Measurements from ENCODE around the gene NRP2. TPM values are rescaled to one million over a fixed set of nuclear protein-coding genes. Genes with fewer than 3 reads are reported as not detected.

The NRP2 gene
- total RNA-seq, 1 experiment from 2014 or later = 5.4 TPM

DNA sequence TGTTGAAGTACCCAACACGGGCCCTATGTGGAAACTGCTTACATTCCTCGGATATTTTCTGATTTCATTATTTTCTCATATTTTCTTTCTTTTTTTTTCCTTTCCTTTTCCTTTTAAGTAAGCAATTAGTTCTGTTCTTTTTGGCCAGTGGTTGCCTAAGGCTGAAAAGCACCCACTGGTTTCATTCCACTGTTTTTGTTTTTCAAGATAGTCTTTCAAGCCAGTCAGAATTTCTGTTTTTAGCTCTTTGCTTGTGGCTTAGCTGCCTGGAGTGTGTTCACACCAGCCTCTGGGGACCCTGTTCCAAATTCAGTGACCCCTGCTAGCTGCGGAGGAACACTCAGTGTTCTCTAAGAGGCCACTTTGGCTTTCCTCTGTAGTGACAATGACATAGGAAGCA is 73.6 kb downstream of the NRP2 start:
- no peak for DNase-seq (ENCODE audit: low spot score)

DNA sequence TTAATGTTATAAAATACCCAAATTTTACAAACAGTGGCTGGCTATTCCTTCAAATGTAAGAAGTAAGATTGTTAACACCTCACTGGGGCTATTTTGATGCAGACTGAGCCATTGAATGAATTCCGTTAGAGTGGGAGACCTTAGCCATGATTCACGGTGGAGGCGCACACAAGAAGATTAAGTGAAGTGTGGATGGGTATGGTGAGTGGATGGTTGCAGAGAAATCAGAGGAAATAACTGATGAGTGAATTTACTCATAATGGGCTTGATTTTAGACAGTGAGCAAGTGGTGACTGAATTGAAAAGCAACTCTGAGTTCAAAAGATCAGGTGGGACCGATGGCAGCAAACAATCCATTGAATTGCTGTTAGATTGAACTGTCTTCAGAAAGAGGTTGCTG is 75.0 kb downstream of the NRP2 start:
- DNase-seq (ENCODE audit: low spot score) = no peak

DNA sequence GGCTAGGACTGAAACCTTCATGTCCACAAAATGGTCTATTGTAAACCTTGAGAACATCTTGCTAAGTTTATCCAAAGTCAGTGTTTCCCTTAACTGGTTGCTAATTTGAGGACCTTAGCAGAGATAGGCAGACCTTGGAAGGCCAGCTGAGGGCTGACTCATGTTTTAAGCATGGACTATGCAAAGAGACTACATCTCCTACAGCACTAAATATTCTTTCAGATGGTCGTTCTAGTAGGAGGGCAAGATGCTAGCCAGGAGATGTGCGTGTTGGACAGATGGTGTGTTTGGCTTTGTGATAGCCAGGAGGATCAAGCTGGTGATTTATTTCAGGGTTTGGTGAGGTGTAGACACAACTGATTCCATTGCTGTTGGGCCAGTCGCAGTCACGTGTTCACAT is 75.8 kb downstream of the NRP2 start:
- DNase-seq (ENCODE audit: low spot score) = peak; percentile 81

DNA sequence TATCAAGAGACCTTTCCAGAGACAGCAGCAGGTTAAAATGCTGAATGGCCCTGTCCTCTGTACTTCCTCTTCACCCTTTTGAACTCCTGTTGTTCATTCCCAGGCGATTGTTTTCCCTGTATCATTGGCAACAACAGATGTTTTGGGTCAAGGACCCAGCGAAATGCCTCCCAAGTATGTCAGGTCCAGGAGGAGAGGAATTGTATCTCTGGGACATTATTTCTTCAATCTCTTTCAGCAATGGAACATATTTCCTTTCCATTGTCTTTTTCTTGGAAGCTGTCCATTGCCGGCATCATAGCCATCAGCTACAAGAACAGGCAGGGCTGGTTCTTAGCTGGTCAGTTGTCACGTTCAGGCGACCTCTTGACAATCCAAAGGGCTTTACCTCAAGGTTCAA is 76.2 kb downstream of the NRP2 start:
- no peak for DNase-seq (ENCODE audit: low spot score)

DNA sequence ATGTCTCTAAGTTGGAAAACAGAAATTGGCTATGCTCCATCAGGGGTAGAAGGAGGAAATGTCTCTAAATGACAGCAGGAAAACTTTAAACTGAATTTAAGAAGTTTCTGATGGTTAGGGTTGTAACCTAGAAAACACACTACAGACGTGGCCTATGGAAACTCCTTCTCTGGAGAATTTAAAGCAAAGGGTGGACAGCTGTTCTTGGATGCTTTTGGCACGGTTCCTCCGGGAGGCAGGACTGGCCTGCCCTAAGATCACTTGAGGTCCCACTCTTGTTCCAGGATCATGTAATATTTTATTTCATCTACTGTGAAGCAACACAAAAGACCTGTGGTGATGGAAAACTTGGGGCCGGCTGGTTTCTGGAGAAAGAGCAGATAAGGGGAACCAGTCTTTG is 77.0 kb downstream of the NRP2 start:
- DNase-seq (ENCODE audit: low spot score) = no peak

DNA sequence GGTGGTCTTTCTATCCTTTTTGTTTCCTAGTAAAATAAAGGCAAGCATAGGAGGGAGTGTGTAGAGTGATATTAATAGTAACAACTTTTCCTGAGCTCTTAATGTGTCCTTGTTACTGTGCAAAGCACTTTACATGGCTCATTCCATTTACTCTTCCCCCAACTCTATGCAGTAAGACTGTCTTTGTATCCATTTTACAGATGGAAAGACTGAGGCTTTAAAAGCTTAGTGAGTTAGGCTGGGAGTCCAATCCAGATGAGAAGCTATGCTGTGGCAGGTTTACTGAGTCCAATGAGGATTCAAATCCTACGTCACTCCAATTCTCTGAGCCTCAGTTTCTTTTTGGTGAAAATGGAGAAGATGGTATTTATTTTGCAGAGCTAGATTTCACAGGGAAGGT is 77.4 kb downstream of the NRP2 start:
- no peak for DNase-seq (ENCODE audit: low spot score)

DNA sequence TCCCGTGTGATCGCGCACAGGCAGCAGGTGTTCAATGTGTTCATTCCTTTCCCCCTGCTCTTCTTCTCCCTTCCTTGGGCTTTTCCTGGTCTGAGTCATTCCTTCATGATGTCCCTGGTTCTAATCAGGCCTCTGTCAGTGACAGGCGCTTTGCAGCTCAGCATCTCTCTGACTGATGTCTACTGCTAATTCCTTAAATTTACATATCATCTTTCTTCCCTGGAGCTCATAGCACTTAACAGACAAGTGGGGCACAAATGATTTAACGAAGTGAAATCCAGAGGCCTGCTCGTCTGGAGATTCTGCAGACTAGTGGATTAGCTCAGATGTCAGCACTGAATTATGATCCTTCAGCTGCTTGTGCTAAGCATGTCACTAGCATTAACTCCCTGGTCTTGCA is 77.9 kb downstream of the NRP2 start:
- DNase-seq (ENCODE audit: low spot score) = no peak

DNA sequence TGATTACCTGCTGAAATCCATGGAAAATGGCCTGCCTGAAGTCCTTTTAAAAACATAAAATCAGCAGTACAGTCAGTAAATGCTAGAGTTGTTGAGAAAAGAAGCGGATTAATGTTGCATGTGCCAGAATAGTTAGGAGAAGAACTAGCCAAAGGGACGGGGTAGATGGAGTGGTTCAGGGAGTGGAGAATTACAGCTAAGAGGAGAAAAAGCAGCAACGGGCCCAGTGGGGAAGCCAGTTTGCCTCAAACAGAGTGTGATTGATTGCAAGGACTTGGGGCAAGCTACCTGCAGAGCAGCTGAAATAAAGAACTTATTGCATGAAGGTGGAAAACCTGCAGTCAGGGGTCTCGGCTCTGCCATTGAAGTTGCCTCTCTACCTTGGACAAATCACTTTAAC is 79.1 kb downstream of the NRP2 start:
- no peak for DNase-seq (ENCODE audit: low spot score)

DNA sequence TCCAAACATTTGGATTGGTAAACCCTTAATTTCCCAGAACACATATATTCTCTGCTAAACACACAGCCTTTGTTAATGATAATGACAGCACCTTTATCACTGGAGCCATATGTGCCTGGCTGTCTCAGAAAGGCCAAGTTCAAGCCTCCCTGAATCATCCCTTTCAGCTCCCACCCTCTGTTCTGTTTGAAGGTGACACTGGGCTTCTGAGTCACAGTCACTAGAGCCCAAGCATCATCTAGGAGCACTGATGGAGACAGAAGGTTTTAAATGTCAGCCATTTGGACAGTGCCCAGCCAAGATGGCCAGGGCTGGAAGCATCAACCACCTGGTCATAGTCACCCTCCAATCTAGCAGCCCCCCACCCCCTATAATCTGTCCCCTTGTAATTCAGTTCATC is 80.6 kb downstream of the NRP2 start:
- no peak for DNase-seq (ENCODE audit: low spot score)

DNA sequence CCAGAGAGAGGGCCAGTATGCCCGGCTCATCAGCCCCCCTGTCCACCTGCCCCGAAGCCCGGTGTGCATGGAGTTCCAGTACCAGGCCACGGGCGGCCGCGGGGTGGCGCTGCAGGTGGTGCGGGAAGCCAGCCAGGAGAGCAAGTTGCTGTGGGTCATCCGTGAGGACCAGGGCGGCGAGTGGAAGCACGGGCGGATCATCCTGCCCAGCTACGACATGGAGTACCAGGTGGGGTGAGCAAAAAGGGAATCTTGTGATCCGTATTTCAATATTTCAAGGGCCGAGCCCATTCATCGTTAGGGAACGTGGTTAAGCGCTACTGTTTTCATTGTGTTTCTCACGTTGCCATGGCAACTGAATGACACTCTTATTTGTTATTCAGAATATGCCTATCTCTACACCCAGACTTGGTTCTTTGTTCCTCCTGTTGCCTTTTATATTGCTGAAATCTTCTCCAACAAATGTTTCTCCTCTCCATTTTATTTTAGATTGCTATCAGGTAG is 81.5 kb downstream of the NRP2 start:
- DNase-seq (ENCODE audit: low spot score) = no peak

DNA sequence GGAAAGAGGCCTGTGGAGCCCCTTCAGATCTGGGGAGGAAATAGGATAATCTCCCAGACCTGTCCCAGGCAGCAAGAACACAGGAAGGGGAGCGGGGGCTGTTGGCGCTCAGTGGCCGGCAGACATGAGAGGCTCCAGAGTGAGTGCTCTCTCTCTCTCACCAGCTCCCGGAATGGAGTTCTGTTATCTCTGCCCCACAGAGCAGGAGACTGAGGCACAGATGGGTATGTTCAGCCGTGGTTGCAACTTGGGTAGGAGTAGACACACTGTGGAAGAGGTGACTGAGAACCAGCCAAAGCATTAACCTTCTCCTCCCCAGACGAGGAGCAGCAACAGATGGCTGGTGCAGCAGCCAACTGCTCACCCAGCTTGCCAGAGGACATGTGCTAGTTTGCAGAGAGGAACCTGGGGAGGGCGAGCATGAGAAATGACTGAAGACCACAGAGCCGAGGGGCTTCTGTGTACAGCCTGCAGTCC is 82.0 kb downstream of the NRP2 start:
- DNase-seq (ENCODE audit: low spot score) = no peak

DNA sequence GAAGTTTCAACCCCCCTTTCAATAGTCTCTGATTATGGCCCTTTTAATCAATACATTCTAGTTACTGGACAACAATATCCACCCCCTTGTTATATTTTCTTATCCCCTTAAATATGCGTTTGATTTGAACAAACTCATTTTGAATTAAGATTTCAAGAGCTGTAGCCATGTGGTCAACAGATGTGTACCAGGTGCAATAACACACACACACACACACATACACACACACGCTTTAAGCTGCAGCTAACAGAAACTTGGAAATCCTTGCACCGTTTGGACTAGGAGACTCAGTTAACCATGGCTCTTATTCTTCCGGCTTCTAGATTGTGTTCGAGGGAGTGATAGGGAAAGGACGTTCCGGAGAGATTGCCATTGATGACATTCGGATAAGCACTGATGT is 82.8 kb downstream of the NRP2 start:
- DNase-seq (ENCODE audit: low spot score) = no peak

DNA sequence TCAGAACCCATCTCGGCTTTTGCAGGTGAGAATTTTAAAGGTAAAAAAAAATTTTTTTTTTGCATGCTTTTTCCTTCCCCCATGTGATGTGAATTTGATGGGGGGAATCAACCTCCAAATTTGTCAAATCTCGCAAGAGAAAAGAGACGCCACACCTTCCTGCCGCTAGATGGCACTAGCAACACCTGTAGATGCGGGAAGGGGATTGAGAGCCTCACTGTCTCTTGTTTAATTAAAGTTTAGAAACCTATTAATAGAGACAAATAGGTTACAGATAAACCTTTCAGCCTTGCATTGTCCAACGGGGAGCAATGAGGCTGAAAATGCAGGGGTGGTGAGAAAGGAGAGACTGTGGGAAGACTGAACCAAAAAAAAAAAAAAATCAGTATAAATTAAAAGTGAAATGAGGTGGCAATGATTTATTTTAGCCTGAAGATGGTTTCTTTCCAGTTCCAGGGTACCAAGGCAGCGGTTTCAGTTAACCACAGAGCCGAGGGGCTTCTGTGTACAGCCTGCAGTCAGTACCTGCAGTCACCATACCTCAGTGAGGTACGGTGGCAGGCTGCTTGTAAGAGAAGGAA is 84.6 kb downstream of the NRP2 start:
- no peak for DNase-seq (ENCODE audit: low spot score)

DNA sequence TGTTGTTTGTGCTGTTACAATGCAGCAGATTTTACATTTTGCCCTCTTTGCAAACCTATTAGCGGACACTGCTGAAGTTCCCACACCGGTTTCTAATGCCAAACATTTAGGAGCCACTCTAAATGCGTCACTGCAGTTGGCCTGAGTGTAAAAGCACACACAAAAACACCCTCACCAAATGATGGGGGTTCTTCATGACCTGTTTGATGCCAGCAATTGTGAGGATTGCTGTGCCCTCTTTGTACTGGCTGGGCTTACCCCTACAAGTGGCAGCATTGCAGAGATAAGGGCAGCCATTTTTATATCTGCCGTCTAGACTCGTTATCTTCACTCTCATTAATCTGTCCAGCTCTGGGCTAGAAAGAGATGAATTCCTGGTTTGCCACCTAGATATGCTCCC is 85.3 kb downstream of the NRP2 start:
- no peak for DNase-seq (ENCODE audit: low spot score)

DNA sequence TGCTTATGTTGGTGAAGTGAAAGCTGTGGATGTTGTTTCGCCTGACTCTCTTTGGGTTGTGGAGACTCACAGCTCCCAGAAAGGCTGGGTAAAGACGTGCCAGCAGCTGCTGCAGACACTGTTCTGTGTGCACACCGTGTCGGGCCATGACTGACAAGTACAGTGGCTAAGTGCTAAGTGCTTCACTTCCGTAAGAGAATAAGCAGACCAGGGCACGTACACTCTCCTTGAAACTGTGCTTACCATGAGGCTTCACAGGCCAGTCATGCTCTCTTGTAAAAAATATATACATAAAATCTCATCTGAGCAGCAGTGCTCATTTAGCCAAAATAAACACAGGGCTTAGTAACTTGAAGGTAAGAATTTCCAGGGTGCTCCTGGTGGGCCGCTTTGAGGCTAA is 86.0 kb downstream of the NRP2 start:
- no peak for DNase-seq (ENCODE audit: low spot score)

DNA sequence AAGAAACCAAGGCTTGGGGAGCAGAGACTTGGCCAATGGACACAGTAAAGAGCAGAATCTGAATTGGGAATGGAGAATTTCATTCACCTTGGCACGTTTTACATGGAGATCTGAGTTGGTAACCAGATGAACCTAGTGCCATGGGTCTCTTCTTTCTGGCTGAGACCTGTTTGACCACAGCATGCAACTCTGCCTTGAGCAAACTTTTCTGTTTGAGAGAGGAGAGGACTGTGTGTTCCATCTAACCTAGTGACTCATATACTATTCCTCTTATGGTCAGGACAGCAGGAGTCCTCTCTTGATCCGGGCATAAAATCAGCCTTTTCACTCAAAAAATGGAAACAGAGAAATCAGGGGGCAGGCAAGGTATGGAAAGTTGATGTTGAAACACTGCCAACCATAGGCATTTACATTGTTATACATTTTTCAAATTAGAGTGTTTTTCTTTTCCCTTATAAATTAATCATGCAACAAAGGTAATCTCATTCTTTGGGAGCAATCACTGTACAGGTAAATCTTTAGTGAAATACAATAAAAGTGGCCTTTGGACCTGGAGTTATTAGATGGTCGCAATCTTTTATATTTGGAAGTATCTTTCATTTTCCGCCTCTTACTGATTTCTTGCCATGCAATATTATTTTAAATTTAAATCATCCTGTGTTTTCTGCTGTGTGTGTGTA is 86.7 kb downstream of the NRP2 start:
- no peak for DNase-seq (ENCODE audit: low spot score)

DNA sequence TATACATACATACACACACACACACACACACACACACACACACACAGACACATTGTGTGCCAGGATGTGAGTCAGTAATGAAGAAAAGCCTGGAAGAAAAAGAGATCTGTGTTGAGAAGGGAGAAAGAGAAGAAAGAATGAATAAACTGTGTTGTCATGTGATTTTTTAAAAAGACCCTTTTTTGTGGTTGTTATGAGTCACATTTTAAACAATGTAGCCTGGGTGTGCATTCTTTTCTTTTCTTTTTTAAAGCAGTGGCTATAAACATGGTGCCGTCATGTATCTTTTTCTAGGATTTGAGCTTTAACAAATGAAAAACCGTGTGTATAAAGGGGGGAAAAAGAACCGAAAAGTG is 87.2 kb downstream of the NRP2 start:
- DNase-seq (ENCODE audit: low spot score) = peak; percentile 72

DNA sequence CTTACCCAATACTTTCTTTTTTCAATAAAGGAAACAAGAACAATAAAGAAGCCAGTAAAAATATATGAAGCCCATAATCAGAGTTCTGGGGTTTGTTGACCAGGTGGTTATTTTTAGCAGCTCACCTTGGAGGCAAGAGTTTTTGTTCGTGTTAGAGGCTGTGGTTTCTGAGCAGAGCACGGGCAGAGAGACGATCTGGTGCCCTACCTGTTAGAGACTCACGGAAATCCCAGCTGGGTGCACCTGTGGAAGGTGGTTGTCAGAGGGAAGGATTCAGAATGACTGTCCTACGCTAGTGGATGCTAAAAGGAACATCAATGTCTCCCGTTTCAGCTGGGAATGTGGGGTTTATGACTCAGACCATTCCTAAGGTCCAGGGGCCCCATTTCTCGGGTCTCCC is 87.6 kb downstream of the NRP2 start:
- DNase-seq (ENCODE audit: low spot score) = no peak

DNA sequence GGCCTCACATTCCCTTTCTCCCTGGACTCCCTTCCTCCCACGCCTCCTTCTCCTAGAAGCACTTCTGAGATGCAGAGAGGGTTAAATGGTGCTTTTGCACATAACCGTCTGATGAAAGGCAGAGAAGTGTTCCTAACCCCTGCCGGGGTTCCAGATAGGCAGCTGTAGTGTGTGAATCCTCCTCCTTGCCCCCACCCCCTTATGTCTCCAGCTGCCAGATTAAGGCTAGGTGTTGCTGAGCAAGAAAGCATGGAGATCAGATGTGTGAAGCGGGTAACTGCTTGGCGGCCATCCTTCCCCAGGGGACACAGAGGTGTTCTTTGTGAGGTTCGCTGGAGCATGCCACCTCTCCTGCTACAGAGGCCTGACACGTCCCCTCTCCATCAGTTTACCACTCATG is 88.3 kb downstream of the NRP2 start:
- no peak for DNase-seq (ENCODE audit: low spot score)

DNA sequence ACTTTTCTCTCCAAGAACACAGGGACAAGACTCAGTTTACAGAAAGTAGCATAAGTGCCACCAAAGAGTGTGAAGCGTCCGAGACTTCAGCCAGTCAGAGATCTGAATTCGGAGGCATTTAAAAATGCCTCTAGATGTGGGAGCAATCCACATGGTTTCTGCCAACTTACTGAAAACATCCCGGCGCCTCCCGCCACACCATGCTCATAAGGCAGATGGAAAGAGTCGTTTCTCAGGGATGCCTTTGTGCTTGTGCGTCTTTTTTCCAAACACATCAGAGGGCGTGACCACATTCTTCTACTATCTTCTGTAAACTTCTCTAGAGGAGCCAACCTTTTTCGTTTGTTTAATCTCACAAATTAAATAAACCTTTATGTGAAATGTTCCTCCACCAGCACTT is 88.7 kb downstream of the NRP2 start:
- no peak for DNase-seq (ENCODE audit: low spot score)

DNA sequence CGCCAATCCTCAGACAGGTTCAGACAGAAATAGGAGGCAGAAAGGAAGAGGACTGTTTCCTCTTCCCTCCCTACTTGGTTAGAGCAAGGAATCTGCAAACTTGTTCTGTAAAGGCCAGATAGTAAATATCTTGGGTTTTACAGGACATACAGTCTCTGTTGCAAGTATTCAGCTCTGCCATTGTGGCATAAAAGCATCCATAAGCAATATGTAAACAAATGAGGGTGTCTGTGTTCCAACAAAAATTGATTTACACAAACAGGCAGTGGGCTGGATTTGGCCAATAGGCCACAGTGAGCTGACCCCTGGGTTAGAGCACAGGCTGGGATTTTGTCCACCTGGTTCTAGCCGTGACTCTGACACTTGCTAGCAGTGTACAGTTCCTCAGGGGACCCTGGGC is 89.4 kb downstream of the NRP2 start:
- no peak for DNase-seq (ENCODE audit: low spot score)

DNA sequence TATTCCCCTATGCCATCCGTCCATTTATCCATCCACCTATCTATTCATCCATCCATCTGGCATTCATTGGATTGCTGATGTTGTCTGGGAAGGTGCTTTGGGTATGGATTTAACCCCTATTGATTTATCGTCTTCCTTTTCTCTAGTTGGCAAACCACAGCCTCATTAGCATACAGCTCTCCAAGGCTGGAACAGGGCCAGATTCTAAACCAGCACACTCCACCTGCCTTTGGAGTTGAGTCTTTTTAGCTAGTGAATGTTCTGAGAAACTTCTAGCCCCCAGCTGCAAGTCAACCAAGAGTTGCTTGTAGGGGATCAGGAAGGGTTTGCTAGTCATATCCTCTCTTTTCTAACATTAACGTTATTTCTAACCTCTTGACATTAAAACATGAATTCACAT is 90.7 kb downstream of the NRP2 start:
- DNase-seq (ENCODE audit: low spot score) = no peak

DNA sequence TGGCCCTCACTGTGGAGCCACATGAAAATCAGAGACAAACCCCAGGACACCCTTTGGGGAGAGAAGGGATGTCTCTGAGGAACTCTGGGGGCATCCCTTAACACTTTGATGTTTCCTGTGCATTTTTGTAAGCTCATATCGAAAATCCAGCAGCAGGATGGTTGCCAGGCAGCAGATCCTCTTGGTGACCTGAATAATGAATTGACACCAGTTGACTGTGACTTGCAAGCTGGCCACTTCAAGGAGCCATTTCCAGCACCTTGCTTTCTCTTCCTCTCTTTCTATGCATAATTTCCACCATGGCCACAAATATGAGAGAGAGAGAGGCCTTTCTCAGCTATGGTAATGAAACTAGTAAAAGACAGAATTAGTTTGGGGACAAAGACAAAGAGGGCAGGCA is 91.7 kb downstream of the NRP2 start:
- DNase-seq (ENCODE audit: low spot score) = no peak
